WTC11 (cell line): ENCODE data around the gene HPSE2.

ENCODE experiments used
- ATF3 ChIP-seq: sonication (generic); formaldehyde crosslinking; conservative IDR thresholded peaks from 2 replicates; pipeline ENCODE4 v1.8.1; 2022; ENCODE audit warnings: mild to moderate bottlenecking, missing genetic modification reagents
- CTCF ChIP-seq: fragments of 200-600 bp; IDR thresholded peaks from 2 replicates; pipeline ENCODE4 v1.8.0; 2022; ENCODE audit warnings: antibody characterized with exemption
- MAX ChIP-seq: sonication (generic); formaldehyde crosslinking; IDR thresholded peaks from 2 replicates; pipeline ENCODE4 v1.8.0; 2022; ENCODE audit warnings: mild to moderate bottlenecking, missing genetic modification reagents
- NFYB ChIP-seq: sonication (generic); formaldehyde crosslinking; conservative IDR thresholded peaks from 2 replicates; pipeline ENCODE4 v1.8.0; 2022; ENCODE audit warnings: low read depth, missing genetic modification reagents
- NR1H2 ChIP-seq: sonication (generic); formaldehyde crosslinking; IDR thresholded peaks from 2 replicates; pipeline ENCODE4 v1.9.0; 2021; ENCODE audit warnings: mild to moderate bottlenecking, moderate library complexity, missing genetic modification reagents
- SP1 ChIP-seq: sonication (generic); formaldehyde crosslinking; conservative IDR thresholded peaks from 2 replicates; pipeline ENCODE4 v1.8.1; 2022; ENCODE audit warnings: missing genetic modification reagents
- TEAD4 ChIP-seq: sonication (generic); formaldehyde crosslinking; IDR thresholded peaks from 2 replicates; pipeline ENCODE4 v1.8.0; 2022; ENCODE audit warnings: mild to moderate bottlenecking, missing genetic modification reagents
- USF2 ChIP-seq: sonication (generic); formaldehyde crosslinking; IDR thresholded peaks from 2 replicates; pipeline ENCODE4 v1.8.1; 2023; ENCODE audit warnings: mild to moderate bottlenecking, missing genetic modification reagents, moderate library complexity
- ZNF232 ChIP-seq: sonication (generic); formaldehyde crosslinking; IDR thresholded peaks from 2 replicates; pipeline ENCODE4 v1.8.0; 2022; ENCODE audit warnings: mild to moderate bottlenecking, missing genetic modification reagents

- TF ChIP-seq CTCF (no peak), ZNF232 (CRISPR knock-in tag) (no peak), SP1 (CRISPR knock-in tag) (no peak), USF2 (CRISPR knock-in tag) (no peak), ATF3 (no peak), MAX (CRISPR knock-in tag) (no peak), NFYB (CRISPR knock-in tag) (no peak), NR1H2 (CRISPR knock-in tag) (no peak), TEAD4 (no peak)
Observed at GRCh38 chr10:98461500-98461842, 774.2 kb downstream of the HPSE2 start.
